SW 1271 (cell line): ENCODE results near the gene HERC2.
"Not testable (repeated sequence)": the region's sequence is repeated elsewhere in the genome, so short reads cannot be mapped to it uniquely, and the experiment has no call there.

Source experiments
- DNase-seq, 2 experiments: peaks; one replicate each; lab custom pipeline; 2025; lab: John Stamatoyannopoulos, UW

Gene HERC2

DNA sequence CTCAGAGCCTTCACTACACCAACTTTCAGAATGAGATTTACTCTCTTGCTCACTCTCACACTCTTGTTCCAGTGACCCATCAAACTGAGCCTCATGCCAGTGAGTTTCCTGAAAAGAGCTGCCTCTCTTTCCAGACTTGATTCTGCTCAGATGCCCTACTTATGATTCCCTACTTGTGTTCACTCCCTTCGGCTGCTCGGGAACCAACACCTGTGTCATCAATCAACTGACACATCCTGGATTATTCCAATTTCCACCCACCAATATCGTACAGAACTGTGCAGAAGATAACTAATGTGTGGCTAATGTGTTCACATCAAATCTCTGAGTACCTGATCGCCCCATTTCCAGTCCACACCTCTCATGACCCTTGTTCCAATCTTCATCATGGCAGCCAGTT lies 100.3 kb downstream of the HERC2 start:
- not testable (repeated sequence) for DNase-seq

DNA sequence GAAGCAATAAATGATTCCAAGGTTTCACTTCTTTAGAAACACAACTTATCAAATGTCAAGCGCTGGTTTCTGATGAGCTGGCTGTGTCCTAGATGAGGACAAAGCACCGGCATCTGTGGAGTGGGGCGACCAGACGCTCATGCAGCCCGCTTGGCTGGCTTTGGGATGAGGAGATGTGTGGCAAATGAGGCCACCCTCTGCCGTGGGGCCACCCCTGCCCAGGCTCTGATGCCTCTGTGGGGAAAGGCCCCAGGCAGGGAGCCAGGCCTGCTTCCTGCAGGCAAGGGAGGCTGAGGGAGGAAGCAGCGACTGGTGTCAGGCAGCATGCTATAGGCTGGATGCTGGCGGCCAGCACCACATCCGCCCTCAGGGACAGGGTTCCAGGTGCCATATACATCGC lies 102.9 kb downstream of the HERC2 start:
- DNase-seq = no peak

DNA sequence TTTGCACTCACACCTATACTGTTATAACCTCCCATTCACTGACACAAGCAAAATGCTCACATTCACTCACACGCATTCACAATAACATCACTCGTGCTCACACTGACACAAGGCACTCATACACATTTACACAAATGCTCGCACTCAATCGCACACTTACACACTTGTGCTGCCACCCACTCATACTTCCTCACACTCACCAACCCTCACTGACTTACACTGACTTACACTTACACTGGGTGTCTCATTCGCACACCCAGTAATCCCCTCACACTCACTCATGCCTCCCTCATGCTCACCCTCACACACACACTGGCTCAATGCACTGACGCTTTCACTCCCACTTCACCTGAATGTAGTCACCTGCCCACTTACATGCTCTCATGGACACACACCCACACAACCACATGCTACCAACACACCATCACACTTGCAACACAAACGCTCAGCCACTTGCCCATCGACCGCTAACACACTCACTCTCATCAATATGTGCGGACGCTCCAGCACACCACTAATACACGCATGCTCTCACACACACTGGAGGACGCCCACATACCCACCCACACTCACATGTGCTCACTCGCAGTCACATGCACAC lies 104.9 kb downstream of the HERC2 start:
- DNase-seq = not testable (repeated sequence)

DNA sequence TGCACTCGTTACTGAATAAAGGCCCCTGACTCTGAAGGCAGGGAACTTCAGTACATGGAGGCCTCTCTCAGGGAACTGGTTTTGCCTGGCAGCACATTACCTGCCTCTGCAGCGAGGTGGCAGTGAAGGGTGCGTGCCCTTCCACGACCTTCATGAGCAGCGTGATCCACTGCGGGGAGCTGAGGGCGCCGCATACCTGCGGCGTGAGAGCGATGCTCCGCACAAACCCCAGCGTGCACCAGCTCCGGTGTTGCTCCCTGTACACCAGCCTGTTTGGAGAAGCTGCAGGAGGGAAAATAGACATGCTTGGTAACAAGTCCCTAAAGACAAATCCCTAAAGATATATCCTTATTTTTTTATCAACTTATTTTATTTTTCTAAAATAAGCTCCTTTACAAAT lies 106.5 kb downstream of the HERC2 start:
- not testable (repeated sequence) for DNase-seq

DNA sequence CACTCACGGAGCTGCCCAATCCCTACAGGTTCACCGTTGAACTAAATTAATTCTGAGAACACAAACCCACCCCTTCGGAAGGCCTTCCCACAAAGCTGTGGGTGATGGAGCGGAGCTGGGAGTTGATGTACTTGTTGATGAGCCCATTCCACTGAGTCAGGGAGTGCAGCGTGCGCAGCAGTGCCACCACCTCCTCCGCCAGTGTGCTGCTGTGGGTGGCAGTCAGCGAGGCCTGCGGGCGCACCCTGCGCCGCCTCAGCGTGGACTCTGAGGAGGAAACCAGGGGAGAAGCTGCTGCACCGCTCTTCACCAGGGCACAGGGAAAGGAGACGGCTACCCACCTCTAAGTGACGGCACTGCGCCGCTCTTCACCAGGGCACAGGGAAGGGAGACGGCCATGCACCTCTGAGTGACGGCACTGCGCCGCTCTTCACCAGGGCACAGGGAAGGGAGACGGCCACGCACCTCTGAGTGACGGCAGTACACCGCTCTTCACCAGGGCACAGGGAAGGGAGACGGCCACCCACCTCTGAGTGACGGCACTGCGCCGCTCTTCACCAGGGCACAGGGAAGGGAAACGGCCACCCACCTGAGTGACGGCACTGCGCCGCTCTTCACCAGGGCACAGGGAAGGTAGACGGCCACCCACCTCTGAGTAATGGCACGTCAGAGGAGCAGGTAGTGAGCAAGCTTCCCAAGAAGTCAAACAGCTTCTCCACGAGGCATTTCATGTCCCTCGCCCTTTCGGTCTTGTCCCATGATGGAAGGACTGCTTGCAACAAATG lies 107.8 kb downstream of the HERC2 start:
- DNase-seq = not testable (repeated sequence)

DNA sequence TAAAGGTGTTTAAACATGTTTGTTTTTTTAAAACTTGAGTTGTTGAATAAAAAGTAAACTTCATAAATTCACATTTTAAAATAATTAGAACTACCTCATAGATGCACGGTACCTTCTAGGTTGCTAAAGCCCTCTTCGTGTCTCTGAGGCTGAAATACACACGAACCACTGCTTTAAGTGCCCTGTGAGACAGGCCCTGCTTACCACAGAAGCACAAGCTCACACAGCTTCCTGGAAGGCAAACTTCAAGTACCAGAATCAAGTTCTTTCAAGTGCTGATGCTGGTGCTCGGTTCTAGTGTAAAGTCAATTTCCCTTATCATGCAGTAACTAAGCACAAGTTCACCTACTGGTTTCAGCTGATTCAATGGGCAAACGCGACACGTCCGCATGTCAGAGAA lies 108.6 kb downstream of the HERC2 start:
- not testable (repeated sequence) for DNase-seq

DNA sequence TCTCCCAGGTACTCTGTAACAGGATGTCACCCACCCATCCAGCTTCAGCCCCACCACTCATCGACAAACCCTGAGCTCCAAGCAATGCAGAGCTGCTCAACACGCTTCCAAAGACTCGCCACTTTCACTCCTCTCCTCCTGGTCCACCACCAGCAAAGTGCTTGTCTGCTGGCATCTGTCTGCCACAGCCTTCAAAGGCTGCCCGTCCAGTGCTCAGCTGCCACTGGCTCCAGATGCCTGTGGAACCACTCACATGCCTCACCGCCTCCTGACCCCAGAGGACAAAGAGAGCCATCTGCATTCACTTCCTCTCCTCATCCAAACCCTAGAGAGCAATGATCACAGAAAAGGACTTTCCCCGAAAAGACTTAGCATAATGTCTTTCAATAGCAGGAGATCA lies 113.4 kb downstream of the HERC2 start:
- no peak for DNase-seq

DNA sequence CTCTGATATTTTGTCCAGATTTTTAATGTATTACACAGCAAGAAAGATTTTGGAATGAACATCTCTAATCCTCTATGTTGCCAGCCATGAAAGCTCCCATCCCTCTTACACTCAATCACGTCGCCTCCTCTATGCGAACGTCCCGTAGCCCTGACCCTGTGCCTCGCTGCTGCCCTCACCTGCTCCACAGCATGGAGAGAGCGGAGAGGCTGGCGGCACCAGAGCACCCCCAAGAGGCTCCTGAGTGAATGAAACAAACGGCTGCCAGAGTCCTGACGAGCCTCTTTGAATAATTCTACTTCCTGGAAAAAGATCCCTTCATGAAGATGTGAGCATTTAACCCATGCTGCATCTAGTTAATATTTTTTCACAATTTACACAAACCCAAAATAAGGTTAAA lies 116.3 kb downstream of the HERC2 start:
- DNase-seq = not testable (repeated sequence)

DNA sequence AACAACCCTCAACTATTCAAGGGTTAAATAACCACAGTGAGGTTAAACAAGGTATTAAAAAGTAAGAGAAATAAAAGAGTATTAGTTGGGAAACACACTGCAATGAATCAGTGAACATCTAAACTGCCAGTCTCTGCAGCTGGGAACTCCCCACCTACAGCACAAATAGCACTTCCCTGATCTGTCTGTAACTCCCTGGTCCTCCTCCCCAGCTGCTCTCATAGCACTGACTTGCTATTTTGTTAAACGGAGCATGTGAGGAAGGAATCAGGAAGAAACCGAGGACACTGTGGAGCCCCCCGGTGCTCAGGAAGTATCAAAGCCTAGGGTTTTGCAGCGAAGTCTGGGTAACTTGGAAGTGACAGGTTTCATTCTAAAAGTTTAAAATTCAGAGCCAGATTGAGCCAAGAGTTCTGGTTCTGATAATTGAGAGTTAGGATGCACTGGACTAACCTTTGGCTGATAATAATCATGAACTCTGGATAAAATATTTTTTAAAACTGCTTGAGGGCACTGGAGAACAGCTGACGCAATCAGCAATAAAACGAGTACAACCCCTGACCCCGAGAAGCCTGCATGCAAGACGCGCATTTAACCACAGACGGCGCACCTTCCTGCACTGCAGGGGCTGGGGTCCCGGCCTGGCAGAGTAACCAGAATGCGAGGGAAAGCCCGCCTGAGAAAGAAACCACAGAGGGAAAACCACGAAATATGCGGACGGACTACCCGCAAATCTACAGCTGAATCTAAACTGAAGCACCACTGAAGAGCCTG lies 118.7 kb downstream of the HERC2 start:
- not testable (repeated sequence) for DNase-seq

DNA sequence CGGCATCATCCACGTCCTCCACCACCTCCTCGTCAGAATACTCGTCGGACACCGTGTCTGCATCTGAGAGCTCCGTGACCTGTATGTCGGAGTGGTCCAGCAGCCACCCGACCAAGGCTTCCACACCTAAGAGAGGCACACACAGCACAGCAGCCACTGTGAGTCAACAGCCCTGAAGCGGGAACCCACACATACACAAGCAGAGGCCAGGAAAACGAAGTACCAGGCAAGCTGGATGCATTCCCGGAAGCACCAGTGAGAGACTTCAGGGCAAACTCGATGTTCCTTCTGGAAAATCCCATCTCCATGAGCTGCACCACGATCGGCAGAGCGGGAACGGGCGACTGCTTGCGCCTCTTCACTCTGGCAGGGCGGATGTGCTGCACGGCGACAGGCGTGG lies 119.9 kb downstream of the HERC2 start:
- DNase-seq = not testable (repeated sequence)

DNA sequence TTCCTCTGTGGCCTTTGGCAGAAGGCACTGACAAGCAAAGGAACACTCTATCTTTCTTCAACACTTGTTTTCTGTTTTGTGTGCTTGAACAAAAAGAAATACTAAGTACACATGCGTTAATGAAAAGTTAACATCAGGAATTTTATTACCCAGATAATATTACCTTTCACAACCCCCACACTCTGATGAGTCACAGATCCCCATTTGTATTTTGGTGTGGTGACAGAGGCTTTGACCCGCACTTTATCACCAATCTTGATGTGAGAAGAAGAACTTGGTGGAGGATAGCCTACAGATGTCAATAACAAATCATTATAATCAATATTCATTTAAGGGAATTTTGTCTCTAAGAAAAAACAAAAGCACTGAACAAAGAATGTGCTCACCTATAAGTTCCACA lies 123.8 kb downstream of the HERC2 start:
- not testable (repeated sequence) for DNase-seq

DNA sequence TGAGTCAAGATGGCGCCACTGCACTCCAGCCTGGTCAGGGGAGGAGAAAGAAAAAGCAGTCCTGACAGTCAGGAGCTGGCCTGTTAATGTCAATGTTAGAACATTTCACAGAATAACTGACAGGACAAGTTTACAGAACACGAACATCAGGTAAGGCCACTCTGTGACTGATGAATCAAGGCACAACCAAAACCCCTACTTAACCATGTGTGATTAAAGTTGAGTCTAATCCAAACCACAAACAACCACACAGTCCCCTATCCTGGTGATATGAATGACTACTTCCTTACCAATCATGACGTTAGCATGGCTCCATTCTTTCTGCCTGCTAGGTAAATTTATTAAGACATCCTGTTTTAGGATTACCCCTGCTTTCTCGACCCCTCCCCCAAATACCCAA lies 124.3 kb downstream of the HERC2 start:
- DNase-seq = not testable (repeated sequence)

DNA sequence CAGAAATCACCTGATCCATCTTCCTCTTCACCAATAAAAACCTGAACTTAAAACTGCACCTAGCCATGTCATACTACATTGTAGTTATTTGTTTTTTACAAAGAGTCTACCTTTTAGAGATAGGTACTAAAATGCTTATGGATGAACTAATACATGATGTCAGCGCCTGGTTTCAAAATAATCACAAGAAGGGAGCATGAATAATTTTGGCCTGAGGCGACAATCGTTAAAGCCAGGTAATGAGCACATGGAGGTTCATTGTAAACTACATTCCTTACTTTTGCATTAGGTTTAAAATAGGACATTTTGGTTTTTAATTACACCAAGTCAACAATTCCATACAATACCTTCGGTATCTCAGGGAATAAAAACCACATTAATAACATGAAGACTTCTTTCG lies 125.4 kb downstream of the HERC2 start:
- DNase-seq = not testable (repeated sequence)

DNA sequence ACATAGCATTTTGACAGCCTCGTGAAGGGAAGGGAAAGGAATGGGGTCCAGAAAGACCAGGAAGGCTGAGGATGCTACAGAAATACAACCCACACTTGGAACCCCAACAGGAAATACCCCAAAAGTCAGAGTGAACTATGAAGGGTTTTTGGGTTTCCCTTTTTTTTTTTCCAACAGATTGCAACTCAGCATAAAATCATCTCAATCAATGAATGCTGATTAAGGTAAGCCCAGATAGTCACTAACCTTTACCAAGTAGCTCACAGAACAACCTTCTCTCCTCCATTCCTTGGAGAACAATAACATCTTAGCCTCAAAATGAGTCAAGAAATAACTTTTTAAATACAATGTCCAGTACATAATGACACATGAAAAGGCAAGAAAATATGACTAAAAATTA lies 129.2 kb downstream of the HERC2 start:
- no peak for DNase-seq

DNA sequence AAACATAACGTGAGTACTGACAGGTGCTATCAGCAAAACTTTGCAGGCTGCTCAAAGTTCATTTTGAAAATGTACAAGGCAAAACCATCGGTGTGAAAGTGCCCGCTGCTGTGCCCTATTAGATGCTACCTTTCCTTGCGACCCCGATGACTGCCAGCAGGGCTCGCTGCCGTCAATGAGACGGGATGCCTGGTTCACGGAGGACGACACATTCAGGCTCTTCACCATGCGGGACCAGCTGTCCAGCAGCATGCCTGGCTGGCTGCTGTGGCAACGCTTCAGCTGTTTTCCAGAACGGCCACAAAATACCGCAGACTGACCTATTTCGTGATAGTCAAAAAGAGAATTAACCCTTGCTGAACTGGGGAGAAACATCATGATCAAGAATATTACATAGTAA lies 130.1 kb downstream of the HERC2 start:
- DNase-seq = no peak

DNA sequence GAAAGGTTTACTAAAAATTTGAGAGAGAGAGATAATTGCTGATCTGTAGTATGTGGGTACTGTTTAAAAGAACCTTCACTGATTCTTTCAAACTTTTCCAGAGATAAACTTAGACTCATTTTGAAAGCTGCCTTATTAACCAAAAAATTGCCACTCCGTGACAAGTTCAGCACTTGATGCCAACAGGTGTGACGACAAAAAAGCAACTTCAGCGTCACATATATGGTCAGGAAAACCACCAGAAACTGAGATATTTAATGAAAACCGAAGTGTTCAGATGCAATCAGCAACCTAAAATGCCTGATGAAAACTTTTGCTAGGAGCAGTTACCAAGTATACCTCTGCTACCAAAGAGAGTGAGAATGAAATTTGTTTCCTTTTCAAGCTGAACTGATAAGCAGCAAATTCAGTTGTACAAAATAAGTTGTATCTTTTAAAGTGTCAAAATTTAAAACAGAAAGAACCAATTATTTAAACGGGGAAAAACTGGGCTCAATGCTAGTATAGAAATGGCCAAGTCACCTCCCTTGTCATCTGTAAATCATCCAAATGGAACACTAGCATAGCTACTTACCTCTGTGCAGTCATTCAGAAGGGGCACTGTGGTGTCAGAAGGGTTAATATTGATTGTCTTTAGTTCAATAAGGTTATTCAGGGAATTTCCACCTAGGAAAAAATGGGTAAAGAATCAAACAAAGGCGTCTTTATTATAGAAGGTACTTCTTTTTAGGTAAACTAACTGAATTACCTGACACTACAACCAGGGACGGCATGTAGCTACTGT lies 131.4 kb downstream of the HERC2 start:
- no peak for DNase-seq

DNA sequence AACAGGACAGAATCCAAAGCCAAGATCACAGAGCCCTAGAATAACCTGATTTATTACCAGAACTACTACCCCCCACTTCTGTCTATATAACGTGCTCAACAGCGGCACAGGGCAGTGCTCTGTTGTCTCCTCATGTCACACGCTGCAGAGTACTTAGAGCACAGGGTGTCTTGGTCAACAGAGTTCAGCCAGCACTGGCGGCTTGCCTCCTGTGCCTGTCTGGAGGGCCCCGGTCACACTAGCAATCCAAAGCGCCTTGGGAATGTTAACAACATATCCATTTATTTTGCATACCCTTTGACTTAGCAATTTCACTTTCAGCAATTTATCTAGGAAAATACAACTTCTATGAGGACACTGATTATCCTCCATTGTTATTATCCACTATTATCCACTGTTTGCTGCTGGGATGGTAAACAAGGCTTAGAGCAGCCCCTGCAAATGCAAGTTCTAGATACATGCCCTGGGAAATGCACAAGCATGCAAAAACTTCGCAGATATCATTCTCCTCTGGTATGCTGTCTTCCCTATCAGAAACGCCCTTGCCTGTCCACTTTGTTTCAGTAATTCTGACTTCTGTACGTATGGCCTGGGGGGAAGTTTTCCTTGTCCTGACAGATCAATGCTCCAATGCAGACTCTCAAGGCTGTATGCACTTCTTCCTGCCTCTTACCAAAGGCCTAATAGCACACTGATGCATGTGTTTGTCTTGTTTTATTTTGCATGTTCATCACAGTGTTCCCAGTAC lies 136.7 kb downstream of the HERC2 start:
- no peak for DNase-seq

DNA sequence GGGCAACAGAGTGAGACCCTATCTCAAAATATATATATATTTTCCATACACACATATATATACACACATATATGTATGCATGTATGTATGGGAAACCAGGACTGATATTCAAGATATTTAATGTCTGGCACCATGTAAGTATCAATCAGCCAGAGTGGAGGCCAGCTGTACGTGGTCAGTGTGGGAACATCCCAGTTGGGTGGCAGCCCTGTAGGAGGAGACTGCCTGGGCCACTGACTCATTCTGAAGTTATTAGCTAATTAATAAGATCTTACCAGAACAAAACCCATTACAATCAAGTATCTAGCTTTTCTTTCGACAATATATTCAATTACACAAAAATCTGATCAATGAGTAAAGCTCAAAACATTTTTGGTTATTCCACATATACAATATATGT lies 137.8 kb downstream of the HERC2 start:
- no peak for DNase-seq

DNA sequence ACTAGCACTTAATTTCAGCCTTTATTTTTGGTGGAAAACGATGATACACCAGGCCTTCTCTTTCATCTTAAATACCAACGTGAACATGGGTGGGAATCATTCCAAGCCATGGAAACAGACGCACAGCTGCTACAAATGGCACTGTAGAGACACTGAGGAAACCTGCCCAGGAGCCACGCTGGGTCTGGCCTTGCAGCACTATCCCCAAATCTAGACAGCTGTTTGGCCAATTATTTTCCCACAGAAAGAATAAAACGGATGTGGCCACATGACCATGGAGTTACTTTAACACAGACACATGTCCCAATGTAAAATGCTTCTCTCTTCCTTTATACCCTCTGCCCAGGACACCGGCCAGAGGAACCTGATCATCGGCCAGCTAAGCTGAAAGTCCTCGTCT lies 139.2 kb downstream of the HERC2 start:
- DNase-seq = no peak

DNA sequence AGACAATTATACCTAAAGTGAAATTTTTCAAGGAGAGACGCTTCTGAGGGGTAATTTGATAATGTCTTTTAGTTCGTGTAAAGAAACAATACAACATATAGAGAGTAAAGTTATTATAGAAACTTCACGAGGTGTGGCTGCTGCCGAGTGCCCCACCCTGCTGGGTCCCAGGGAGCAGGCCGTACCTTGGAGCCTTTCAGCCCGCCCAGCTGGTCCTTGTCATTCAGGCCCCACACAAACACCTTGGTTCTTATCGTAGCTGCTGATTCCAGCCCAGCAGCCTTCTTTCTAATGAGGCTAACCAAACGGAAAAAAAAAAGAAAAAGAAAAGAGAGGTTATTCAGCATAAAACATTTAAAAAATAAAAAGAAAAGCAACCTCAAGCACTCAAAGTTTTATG lies 139.8 kb downstream of the HERC2 start:
- no peak for DNase-seq

DNA sequence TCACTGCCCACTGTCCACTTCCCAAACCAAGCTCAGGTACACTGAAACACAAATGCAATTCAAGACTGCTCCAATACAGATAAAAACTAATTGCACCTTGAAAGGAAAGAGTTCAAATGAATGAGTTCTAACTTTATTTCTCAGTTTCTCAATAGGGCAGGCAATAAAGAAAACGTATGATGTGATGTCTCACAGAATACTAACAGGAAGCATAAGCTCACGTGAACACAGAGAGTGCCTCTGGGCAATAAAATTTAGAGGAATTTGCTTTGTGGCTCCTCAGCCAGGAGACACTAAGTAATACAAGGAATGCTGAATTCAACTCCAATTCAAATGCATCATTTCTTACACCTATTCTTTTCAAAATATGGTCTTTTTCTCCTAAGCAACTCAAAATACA lies 140.6 kb downstream of the HERC2 start:
- DNase-seq = no peak

DNA sequence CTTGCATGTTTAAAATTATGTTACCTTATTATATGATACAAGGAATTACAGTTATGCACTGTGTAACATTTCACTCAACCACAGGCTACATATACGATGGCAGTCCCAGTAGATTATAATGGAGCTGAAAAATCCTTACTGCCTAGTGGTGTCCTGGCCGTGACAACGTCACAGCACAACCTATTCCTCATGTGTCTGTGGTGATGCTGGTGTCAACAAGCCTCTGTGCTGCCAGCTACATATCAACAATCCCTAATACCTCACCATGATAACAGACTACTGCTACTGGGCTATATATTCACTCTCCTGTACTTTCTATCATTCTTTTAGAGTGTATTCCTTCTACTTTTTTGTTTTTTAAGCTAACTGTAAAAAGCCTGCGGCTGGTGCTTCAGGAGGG lies 142.7 kb downstream of the HERC2 start:
- DNase-seq = no peak
